ENCODE data around the gene LONRF2.

DNA sequence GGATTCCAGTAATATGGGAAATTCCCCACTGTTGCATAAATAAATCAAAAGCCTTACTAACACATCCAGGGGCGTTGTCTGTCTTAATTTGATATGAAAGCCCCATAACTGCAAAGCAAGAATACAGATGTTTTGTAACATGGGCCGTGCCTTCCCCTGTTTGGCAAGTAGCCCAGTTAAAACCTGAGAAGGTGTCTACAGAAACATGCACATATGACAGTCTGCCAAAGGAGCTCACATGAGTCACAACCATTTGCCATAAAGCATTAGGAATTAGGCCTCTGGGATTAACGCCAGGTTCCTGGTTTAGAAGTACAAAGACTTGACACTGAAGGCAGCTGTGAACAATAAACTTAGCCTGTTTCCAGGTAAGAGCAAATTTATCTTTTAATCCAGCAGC lies 43.1 kb upstream of the LONRF2 start:
- TF ChIP-seq SUZ12 (IDR thresholded peaks at IDR 0.05; ENCODE audit: extremely low read depth, insufficient read depth, insufficient read length) (no peak), YY1 (IDR thresholded peaks at IDR 0.05; ENCODE audit: insufficient read depth, insufficient read length) (no peak), ZNF274 (IDR thresholded peaks at IDR 0.05; ENCODE audit: low read depth, low read length) (no peak)
